ENCODE measurements around the gene CLIC4.
"Not testable (repeated sequence)": the region's sequence is repeated elsewhere in the genome, so short reads cannot be mapped to it uniquely, and the experiment has no call there.

CLIC4 gene

GRCh38 chr1:24754229-24754628 lies 9.0 kb downstream of the CLIC4 start:
- Histone ChIP-seq H3K27ac (no peak overlapping the region), H3K27me3 (no peaks in the 10 kb centered on the region), H3K9me3 (no peaks in the 10 kb centered on the region)

GRCh38 chr1:24755323-24755722 lies 10.1 kb downstream of the CLIC4 start:
- H3K27me3 ChIP-seq; H3K9me3 ChIP-seq; H3K4me1 ChIP-seq (ENCODE audit: control insufficient read depth in 1 of 2, insufficient read depth in 1 of 2, low read depth in 1 of 2, low read length in 1 of 2): not testable (repeated sequence)

More at GRCh38 chr1:24754229-24754628, 9.0 kb downstream of the CLIC4 start:
- H3K4me3 ChIP-seq (ENCODE audit: low read depth in 1 of 2, low read length in 1 of 2) = no peak overlapping the region
- TF ChIP-seq CTCF (IDR thresholded peaks at IDR 0.05) = no peak
- H3K4me1 ChIP-seq (ENCODE audit: control insufficient read depth in 1 of 2, insufficient read depth in 1 of 2, low read depth in 1 of 2, low read length in 1 of 2) = no peaks in the 10 kb centered on the region
- no peaks in the 10 kb centered on the region for H3K36me3 ChIP-seq

GRCh38 chr1:24756395-24756794 lies 11.1 kb downstream of the CLIC4 start:
- no peaks in the 10 kb centered on the region for H3K4me1 ChIP-seq (ENCODE audit: control insufficient read depth in 1 of 2, insufficient read depth in 1 of 2, low read depth in 1 of 2, low read length in 1 of 2)

More at GRCh38 chr1:24755323-24755722, 10.1 kb downstream of the CLIC4 start:
- H3K27ac ChIP-seq; H3K4me3 ChIP-seq (ENCODE audit: low read depth in 1 of 2, low read length in 1 of 2); H3K36me3 ChIP-seq: not testable (repeated sequence)

GRCh38 chr1:24759492-24759891 lies 14.2 kb downstream of the CLIC4 start:
- no peaks in the 10 kb centered on the region for H3K36me3 ChIP-seq

More at GRCh38 chr1:24756395-24756794, 11.1 kb downstream of the CLIC4 start:
- Histone ChIP-seq H3K36me3 (no peaks in the 10 kb centered on the region), H3K27me3 (no peaks in the 10 kb centered on the region), H3K27ac (no peak overlapping the region), H3K4me3 (ENCODE audit: low read depth in 1 of 2, low read length in 1 of 2) (no peak overlapping the region), H3K9me3 (no peaks in the 10 kb centered on the region)
- no peak for TF ChIP-seq CTCF (IDR thresholded peaks at IDR 0.05)

GRCh38 chr1:24761582-24761981 lies 16.3 kb downstream of the CLIC4 start:
- H3K4me3 ChIP-seq (ENCODE audit: low read depth in 1 of 2, low read length in 1 of 2) = no peak overlapping the region
- H3K9me3 ChIP-seq = no peaks in the 10 kb centered on the region
- no peaks in the 10 kb centered on the region for H3K27me3 ChIP-seq
- no peak overlapping the region for H3K27ac ChIP-seq
- no peaks in the 10 kb centered on the region for H3K36me3 ChIP-seq
- no peak for TF ChIP-seq CTCF (IDR thresholded peaks at IDR 0.05)
- H3K4me1 ChIP-seq (ENCODE audit: control insufficient read depth in 1 of 2, insufficient read depth in 1 of 2, low read depth in 1 of 2, low read length in 1 of 2) = peaks cover 13% of the 10 kb centered on the region in 2 experiments

More at GRCh38 chr1:24759492-24759891, 14.2 kb downstream of the CLIC4 start:
- H3K4me1 ChIP-seq (ENCODE audit: control insufficient read depth in 1 of 2, insufficient read depth in 1 of 2, low read depth in 1 of 2, low read length in 1 of 2) = peaks cover 13% of the 10 kb centered on the region in 2 experiments
- TF ChIP-seq CTCF (IDR thresholded peaks at IDR 0.05) = no peak
- H3K4me3 ChIP-seq (ENCODE audit: low read depth in 1 of 2, low read length in 1 of 2) = no peak overlapping the region
- H3K9me3 ChIP-seq = no peaks in the 10 kb centered on the region
- H3K27ac ChIP-seq = no peak overlapping the region
- no peaks in the 10 kb centered on the region for H3K27me3 ChIP-seq

- H3K4me1 ChIP-seq (ENCODE audit: control insufficient read depth in 1 of 2, insufficient read depth in 1 of 2, low read depth in 1 of 2, low read length in 1 of 2) = peaks cover 13% of the 10 kb centered on the region in 2 experiments
- peak overlapping the region; percentile 56 for H3K27ac ChIP-seq
Measured at GRCh38 chr1:24762133-24762676, 17.0 kb downstream of the CLIC4 start.

More at GRCh38 chr1:24762133-24762676, 17.0 kb downstream of the CLIC4 start:
- TF ChIP-seq CTCF (IDR thresholded peaks at IDR 0.05) = no peak
- Histone ChIP-seq H3K4me3 (ENCODE audit: low read depth in 1 of 2, low read length in 1 of 2) (no peak overlapping the region), H3K9me3 (no peaks in the 10 kb centered on the region), H3K27me3 (no peaks in the 10 kb centered on the region), H3K36me3 (no peaks in the 10 kb centered on the region)

Measured in neutrophil (primary cell).